BLaER1 (cell line): Measurements from ENCODE around the gene CELF4.

ENCODE experiments used
- H3K27ac ChIP-seq: shearing (Covaris generic); formaldehyde crosslinking; 2 replicates; pipeline ENCODE4 v1.8.1; 2022
- H3K27me3 ChIP-seq: shearing (Covaris generic); formaldehyde crosslinking; 2 replicates; pipeline ENCODE4 v1.8.1; 2022
- H3K36me3 ChIP-seq: shearing (Covaris generic); formaldehyde crosslinking; 2 replicates; pipeline ENCODE4 v1.8.1; 2022
- H3K4me1 ChIP-seq: shearing (Covaris generic); formaldehyde crosslinking; 2 replicates; pipeline ENCODE4 v1.8.1; 2022
- H3K4me2 ChIP-seq: shearing (Covaris generic); formaldehyde crosslinking; 2 replicates; pipeline ENCODE4 v1.8.1; 2022
- H3K4me3 ChIP-seq: shearing (Covaris generic); formaldehyde crosslinking; 2 replicates; pipeline ENCODE4 v1.8.1; 2022
- H3K9ac ChIP-seq: shearing (Covaris generic); formaldehyde crosslinking; 2 replicates; pipeline ENCODE4 v1.8.1; 2022
- H3K9me3 ChIP-seq: shearing (Covaris generic); formaldehyde crosslinking; 2 replicates; pipeline ENCODE4 v1.8.1; 2022
- H4K20me1 ChIP-seq: shearing (Covaris generic); formaldehyde crosslinking; 2 replicates; pipeline ENCODE4 v1.8.1; 2022
- Cebpa-rat ChIP-seq: shearing (Covaris generic); IDR thresholded peaks from 2 replicates; pipeline ENCODE4 v1.8.1; 2022

The CELF4 gene

GRCh38 chr18:37529863-37530262, 35.7 kb downstream of the CELF4 start:
- H3K9ac ChIP-seq, result no peak overlapping the region
- H3K27ac ChIP-seq, result no peak overlapping the region
- H3K4me2 ChIP-seq, result peak overlapping the region; percentile 42
- no peaks in the 10 kb centered on the region for H3K36me3 ChIP-seq
- H3K27me3 ChIP-seq, result no peaks in the 10 kb centered on the region
- no peak for TF ChIP-seq Cebpa-rat
- H3K4me1 ChIP-seq, result peaks cover 68% of the 10 kb centered on the region
- no peak overlapping the region for H3K4me3 ChIP-seq
- no peaks in the 10 kb centered on the region for H3K9me3 ChIP-seq
- no peaks in the 10 kb centered on the region for H4K20me1 ChIP-seq

GRCh38 chr18:37529296-37529695, 36.3 kb downstream of the CELF4 start:
- no peak overlapping the region for H3K9ac ChIP-seq
- peaks cover 62% of the 10 kb centered on the region for H3K4me1 ChIP-seq
- H3K4me2 ChIP-seq, result peak overlapping the region; percentile 42
- no peak for TF ChIP-seq Cebpa-rat
- no peak overlapping the region for H3K4me3 ChIP-seq
- no peak overlapping the region for H3K27ac ChIP-seq
- H4K20me1 ChIP-seq, result no peaks in the 10 kb centered on the region
- H3K27me3 ChIP-seq, result no peaks in the 10 kb centered on the region
- no peaks in the 10 kb centered on the region for H3K36me3 ChIP-seq
- H3K9me3 ChIP-seq, result no peaks in the 10 kb centered on the region; the same call in 1 of the 2 replicates

GRCh38 chr18:37527395-37527794, 38.2 kb downstream of the CELF4 start:
- no peak overlapping the region for H3K4me3 ChIP-seq
- H3K36me3 ChIP-seq, result no peaks in the 10 kb centered on the region
- no peaks in the 10 kb centered on the region; the same call in 1 of the 2 replicates for H3K9me3 ChIP-seq
- no peak for TF ChIP-seq Cebpa-rat
- no peak overlapping the region for H3K9ac ChIP-seq
- no peaks in the 10 kb centered on the region for H3K27me3 ChIP-seq
- H3K4me2 ChIP-seq, result peak overlapping the region; percentile 23
- no peak overlapping the region for H3K27ac ChIP-seq
- H3K4me1 ChIP-seq, result peaks cover 52% of the 10 kb centered on the region
- H4K20me1 ChIP-seq, result no peaks in the 10 kb centered on the region

GRCh38 chr18:37525262-37525585, 40.4 kb downstream of the CELF4 start:
- Histone ChIP-seq H3K4me3 (no peak overlapping the region), H3K9me3 (no peaks in the 10 kb centered on the region; the same call in 1 of the 2 replicates), H3K27me3 (no peaks in the 10 kb centered on the region), H3K4me1 (peaks cover 37% of the 10 kb centered on the region), H3K9ac (no peak overlapping the region), H3K4me2 (no peak overlapping the region), H3K36me3 (no peaks in the 10 kb centered on the region), H3K27ac (no peak overlapping the region), H4K20me1 (no peaks in the 10 kb centered on the region)
- TF ChIP-seq Cebpa-rat, result no peak

DNA sequence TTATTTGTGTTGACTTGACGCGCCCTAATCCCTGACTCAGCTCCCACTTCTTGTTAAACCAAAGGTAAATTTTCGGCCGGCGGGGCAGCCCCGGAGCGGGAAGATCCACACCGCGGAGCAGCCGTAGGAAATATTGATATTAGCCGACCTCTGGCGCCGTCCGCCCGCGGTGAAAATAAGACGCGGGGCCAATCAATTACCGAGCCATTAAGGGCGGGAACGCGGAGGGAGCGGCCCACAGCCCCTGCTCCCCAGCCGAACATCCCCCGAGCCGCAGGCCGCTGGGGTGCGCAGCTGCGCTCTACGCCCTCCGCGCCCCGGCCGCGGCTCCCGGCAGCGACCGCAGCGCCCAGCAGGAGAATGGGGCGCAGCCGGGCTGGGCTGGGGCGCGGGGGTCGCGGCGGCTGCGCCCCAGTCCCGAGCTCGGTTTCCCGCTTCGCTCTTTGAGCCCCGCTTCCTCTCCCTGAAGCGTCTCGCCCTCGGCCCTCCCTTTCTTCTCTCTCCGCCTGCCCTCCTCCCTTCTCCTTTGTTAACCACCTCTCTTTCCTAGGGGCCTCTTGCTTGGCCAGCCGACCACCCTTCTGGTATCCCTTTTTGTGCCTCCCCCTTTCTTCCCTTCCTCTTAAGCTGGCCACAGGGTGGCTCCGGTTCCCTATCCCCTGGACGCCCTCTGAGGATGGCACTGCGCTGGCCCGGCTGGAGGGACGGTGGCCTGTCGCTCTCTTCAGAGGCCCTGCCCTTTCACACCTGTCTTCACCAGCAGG, 40.9 kb downstream of the CELF4 start:
- Histone ChIP-seq H3K27ac (no peak overlapping the region), H3K9me3 (no peaks in the 10 kb centered on the region; the same call in 1 of the 2 replicates), H4K20me1 (no peaks in the 10 kb centered on the region), H3K9ac (no peak overlapping the region), H3K4me2 (no peak overlapping the region), H3K27me3 (no peaks in the 10 kb centered on the region), H3K4me1 (peaks cover 32% of the 10 kb centered on the region), H3K36me3 (no peaks in the 10 kb centered on the region), H3K4me3 (no peak overlapping the region)
- no peak for TF ChIP-seq Cebpa-rat

- H3K27ac ChIP-seq, result no peak overlapping the region
- no peak overlapping the region for H3K9ac ChIP-seq
- no peaks in the 10 kb centered on the region; the same call in 1 of the 2 replicates for H3K9me3 ChIP-seq
- no peaks in the 10 kb centered on the region for H3K36me3 ChIP-seq
- H4K20me1 ChIP-seq, result no peaks in the 10 kb centered on the region
- H3K4me2 ChIP-seq, result no peak overlapping the region
- peaks cover 28% of the 10 kb centered on the region for H3K4me1 ChIP-seq
- H3K4me3 ChIP-seq, result no peak overlapping the region
- no peaks in the 10 kb centered on the region for H3K27me3 ChIP-seq
- no peak for TF ChIP-seq Cebpa-rat
Measured at GRCh38 chr18:37524139-37524497, 41.5 kb downstream of the CELF4 start.

GRCh38 chr18:37521510-37522465, 43.8 kb downstream of the CELF4 start:
- no peak overlapping the region for H3K4me2 ChIP-seq
- H3K27me3 ChIP-seq, result no peaks in the 10 kb centered on the region
- H3K9me3 ChIP-seq, result no peaks in the 10 kb centered on the region; the same call in 1 of the 2 replicates
- peaks cover 20% of the 10 kb centered on the region for H3K4me1 ChIP-seq
- no peaks in the 10 kb centered on the region for H4K20me1 ChIP-seq
- no peak overlapping the region for H3K4me3 ChIP-seq
- H3K36me3 ChIP-seq, result no peaks in the 10 kb centered on the region
- no peak overlapping the region for H3K27ac ChIP-seq
- no peak for TF ChIP-seq Cebpa-rat
- H3K9ac ChIP-seq, result no peak overlapping the region

- no peak for TF ChIP-seq Cebpa-rat
- H3K27me3 ChIP-seq, result no peaks in the 10 kb centered on the region
Measured at GRCh38 chr18:37520508-37520907, 45.1 kb downstream of the CELF4 start.

GRCh38 chr18:37519510-37520135, 46.0 kb downstream of the CELF4 start:
- H3K4me1 ChIP-seq, result peaks cover 9% of the 10 kb centered on the region; the same call in 1 of the 2 replicates

More at GRCh38 chr18:37520508-37520907, 45.1 kb downstream of the CELF4 start:
- H3K4me1 ChIP-seq, result peaks cover 9% of the 10 kb centered on the region; the same call in 1 of the 2 replicates
- no peaks in the 10 kb centered on the region for H4K20me1 ChIP-seq
- no peak overlapping the region for H3K9ac ChIP-seq
- H3K4me3 ChIP-seq, result no peak overlapping the region
- H3K4me2 ChIP-seq, result no peak overlapping the region
- no peaks in the 10 kb centered on the region for H3K36me3 ChIP-seq
- no peak overlapping the region for H3K27ac ChIP-seq
- no peaks in the 10 kb centered on the region; the same call in 1 of the 2 replicates for H3K9me3 ChIP-seq

More at GRCh38 chr18:37519510-37520135, 46.0 kb downstream of the CELF4 start:
- Histone ChIP-seq H3K9ac (no peak overlapping the region), H3K9me3 (no peaks in the 10 kb centered on the region; the same call in 1 of the 2 replicates), H3K36me3 (no peaks in the 10 kb centered on the region), H4K20me1 (no peaks in the 10 kb centered on the region), H3K4me2 (peak overlapping the region; percentile 37; the same call in 1 of the 2 replicates), H3K27me3 (no peaks in the 10 kb centered on the region), H3K27ac (no peak overlapping the region), H3K4me3 (no peak overlapping the region)
- no peak for TF ChIP-seq Cebpa-rat
